Neural cell (in vitro differentiated cells): ENCODE measurements around the gene RNF157. TPM values are rescaled to one million over a fixed set of nuclear protein-coding genes. Genes with fewer than 3 reads are reported as not detected.

Source experiments
- H2AFZ ChIP-seq: fragments of 200-600, 300-800 bp; sonication (generic), shearing (Covaris generic); 2 replicates; pipeline ENCODE4 v1.6.0; 2014; ENCODE audit warnings: low read depth, mild to moderate bottlenecking, antibody characterized with exemption, low read length, moderate library complexity
- H3F3A ChIP-seq: fragments of 200-600 bp; shearing (Covaris generic); 2 replicates; pipeline ENCODE4 v1.6.1; 2016; ENCODE audit warnings: mild to moderate bottlenecking, moderate library complexity, mixed read lengths, antibody characterized with exemption, low read length; ENCODE audit not compliant: insufficient read depth, poor library complexity, severe bottlenecking
- H3K27ac ChIP-seq: fragments of 200-600, 300-800 bp; sonication (generic), shearing (Covaris generic); 2 replicates; pipeline ENCODE4 v1.5.1; 2014; ENCODE audit warnings: mild to moderate bottlenecking, low read length, moderate library complexity
- H3K27me3 ChIP-seq: fragments of 300-800, 200-600 bp; sonication (generic), shearing (Covaris generic); 2 replicates; pipeline ENCODE4 v1.6.0; 2014; ENCODE audit warnings: mild to moderate bottlenecking, low read depth, low read length, moderate library complexity; ENCODE audit not compliant: insufficient read depth
- H3K36me3 ChIP-seq: fragments of 300-800, 200-600 bp; sonication (generic), shearing (Covaris generic); 2 replicates; pipeline ENCODE4 v1.5.1; 2014; ENCODE audit warnings: mild to moderate bottlenecking, antibody characterized with exemption, low read length, moderate library complexity; ENCODE audit not compliant: insufficient read depth
- H3K4me2 ChIP-seq: fragments of 300-800, 200-600 bp; sonication (generic), shearing (Covaris generic); 2 replicates; pipeline ENCODE4 v1.6.0; 2014; ENCODE audit warnings: mild to moderate bottlenecking, low read length
- H3K4me3 ChIP-seq: fragments of 300-800, 200-600 bp; sonication (generic), shearing (Covaris generic); 2 replicates; pipeline ENCODE4 v1.5.1; 2014; ENCODE audit warnings: mild to moderate bottlenecking, low read length, moderate library complexity
- H3K79me2 ChIP-seq: fragments of 200-600 bp; shearing (Covaris generic); replicated peaks from 2 replicates; pipeline ENCODE4 v1.6.0; 2014; ENCODE audit warnings: mild to moderate bottlenecking, low read length, moderate library complexity; ENCODE audit not compliant: insufficient read depth
- H3K9ac ChIP-seq: fragments of 300-800, 200-600 bp; sonication (generic), shearing (Covaris generic); 2 replicates; pipeline ENCODE4 v1.6.1; 2016; ENCODE audit warnings: mild to moderate bottlenecking, low read length, mixed read lengths
- H3K9me2 ChIP-seq: fragments of 200-600 bp; shearing (Covaris generic); 2 replicates; pipeline ENCODE4 v1.6.1; 2016; ENCODE audit warnings: mild to moderate bottlenecking, low read length, mixed read lengths; ENCODE audit not compliant: insufficient read depth
- H3K9me3 ChIP-seq: fragments of 200-600, 300-800 bp; sonication (generic), shearing (Covaris generic); 2 replicates; pipeline ENCODE4 v1.6.1; 2016; ENCODE audit warnings: mild to moderate bottlenecking, mixed run types, low read length, moderate library complexity, mixed read lengths
- H4K20me1 ChIP-seq: fragments of 200-600 bp; shearing (Covaris generic); 2 replicates; pipeline ENCODE4 v1.6.1; 2016; ENCODE audit warnings: mild to moderate bottlenecking, mixed run types; ENCODE audit not compliant: insufficient read depth
- CTCF ChIP-seq: fragments of 450-650 bp; IDR thresholded peaks from 2 replicates; pipeline ENCODE4 v1.5.1; 2014; ENCODE audit warnings: antibody characterized with exemption, mild to moderate bottlenecking, moderate library complexity; ENCODE audit not compliant: poor library complexity, severe bottlenecking
- EP300 ChIP-seq: fragments of 450-650 bp; conservative IDR thresholded peaks from 2 replicates; pipeline ENCODE4 v1.6.1; 2014; ENCODE audit warnings: antibody characterized with exemption, mild to moderate bottlenecking, moderate library complexity; ENCODE audit not compliant: poor library complexity, severe bottlenecking
- EZH2 ChIP-seq: fragments of 200-600, 300-800 bp; shearing (Covaris generic), sonication (generic); IDR thresholded peaks from 2 replicates; pipeline ENCODE4 v1.6.1; 2014; ENCODE audit warnings: antibody characterized with exemption, low read length, borderline replicate concordance, mild to moderate bottlenecking; ENCODE audit not compliant: insufficient read depth, poor library complexity, severe bottlenecking
- MXI1 ChIP-seq: fragments of 450-650 bp; conservative IDR thresholded peaks from 2 replicates; pipeline ENCODE4 v1.6.1; 2014; ENCODE audit warnings: antibody characterized with exemption, mild to moderate bottlenecking; ENCODE audit not compliant: poor library complexity, severe bottlenecking
- POLR2AphosphoS5 ChIP-seq: IDR thresholded peaks from 2 replicates; pipeline ENCODE4 v1.6.1; 2012
- RAD21 ChIP-seq: fragments of 450-650 bp; conservative IDR thresholded peaks from 2 replicates; pipeline ENCODE4 v1.6.1; 2014; ENCODE audit warnings: antibody characterized with exemption, mild to moderate bottlenecking, moderate library complexity
- REST ChIP-seq: IDR thresholded peaks from 2 replicates; pipeline ENCODE4 v1.6.1; 2012; ENCODE audit warnings: borderline replicate concordance
- SMC3 ChIP-seq: fragments of 450-650 bp; conservative IDR thresholded peaks from 2 replicates; pipeline ENCODE4 v1.6.1; 2014; ENCODE audit warnings: antibody characterized with exemption, mild to moderate bottlenecking, moderate library complexity; ENCODE audit not compliant: poor library complexity
- TAF1 ChIP-seq: IDR thresholded peaks from 2 replicates; pipeline ENCODE4 v1.6.1; 2012; ENCODE audit warnings: low read depth
- polyA plus RNA-seq: library from polyadenylated mRNA; depleted of rRNA; stranded (reverse); fragments of >200 nt; gene quantifications from 2 replicates; pipeline ENCODE4 v1.2.3, GENCODE V29; 2014

RNF157 gene
- polyA plus RNA-seq, 1 donor from 2014 or later = 15.9 TPM

GRCh38 chr17:76184290-76184689, 56.0 kb downstream of the RNF157 start:
- H3K4me2 ChIP-seq = no peak overlapping the region
- TF ChIP-seq SMC3 (no peak), RAD21 (no peak), POLR2AphosphoS5 (no peak), MXI1 (no peak), CTCF (no peak), EP300 (no peak), TAF1 (no peak), EZH2 (no peak), REST (no peak)
- no peaks in the 10 kb centered on the region for H3K27me3 ChIP-seq
- no peak overlapping the region for H3K9ac ChIP-seq
- H3K79me2 ChIP-seq = no peaks in the 10 kb centered on the region
- H3K9me2 ChIP-seq = no peaks in the 10 kb centered on the region
- peak overlapping the region; percentile 47 for H3K27ac ChIP-seq
- no peaks in the 10 kb centered on the region for H3F3A ChIP-seq
- no peaks in the 10 kb centered on the region for H3K36me3 ChIP-seq
- H4K20me1 ChIP-seq = no peaks in the 10 kb centered on the region
- H2AFZ ChIP-seq = peak overlapping the region; percentile 40
- H3K9me3 ChIP-seq = no peaks in the 10 kb centered on the region
- H3K4me3 ChIP-seq = no peak overlapping the region

- Histone ChIP-seq H3K27ac (no peak overlapping the region), H3K27me3 (no peaks in the 10 kb centered on the region), H3K9me3 (no peaks in the 10 kb centered on the region), H4K20me1 (no peaks in the 10 kb centered on the region), H3K4me2 (no peak overlapping the region), H3K9me2 (no peaks in the 10 kb centered on the region), H3F3A (no peaks in the 10 kb centered on the region), H3K79me2 (no peaks in the 10 kb centered on the region), H3K9ac (no peak overlapping the region), H3K4me3 (no peak overlapping the region), H2AFZ (no peak overlapping the region), H3K36me3 (no peaks in the 10 kb centered on the region)
- TF ChIP-seq CTCF = peak; percentile 91
- no peak for TF ChIP-seq EP300
- TF ChIP-seq SMC3 = peak; percentile 90
- no peak for TF ChIP-seq EZH2
- no peak for TF ChIP-seq REST
- peak; percentile 76 for TF ChIP-seq RAD21
- TF ChIP-seq TAF1 = no peak
- peak; percentile 86 for TF ChIP-seq MXI1
These were observed 58.1 kb downstream of the RNF157 start for GRCh38 chr17:76182016-76182764.
